Hepatocyte (in vitro differentiated cells): ENCODE data around the gene SDC4. TPM values are rescaled to one million over a fixed set of nuclear protein-coding genes. Genes with fewer than 3 reads are reported as not detected.

Source experiments
- DNase-seq: peaks from one replicate; pipeline ENCODE4 v3.0.0-alpha.2; 2016; ENCODE audit warnings: low spot score
- H2AFZ ChIP-seq: fragments of 200-600 bp; sonication (generic); 2 replicates; pipeline ENCODE4 v1.6.0; 2016; ENCODE audit warnings: antibody characterized with exemption, mild to moderate bottlenecking
- H3K27ac ChIP-seq: fragments of 200-600 bp; sonication (generic); 2 replicates; pipeline ENCODE4 v1.5.1; 2016; ENCODE audit warnings: mild to moderate bottlenecking
- H3K27me3 ChIP-seq: fragments of 200-600 bp; sonication (generic); 2 replicates; pipeline ENCODE4 v1.6.1; 2016
- H3K36me3 ChIP-seq: fragments of 200-600 bp; sonication (generic); replicated peaks from 2 replicates; pipeline ENCODE4 v1.5.1; 2016; ENCODE audit warnings: low read depth; ENCODE audit not compliant: insufficient read depth
- H3K4me1 ChIP-seq: fragments of 200-600 bp; sonication (generic); 2 replicates; pipeline ENCODE4 v1.5.1; 2016; ENCODE audit warnings: mild to moderate bottlenecking, moderate library complexity; ENCODE audit not compliant: insufficient read depth
- H3K4me2 ChIP-seq: fragments of 200-600 bp; sonication (generic); 2 replicates; pipeline ENCODE4 v1.6.0; 2016
- H3K4me3 ChIP-seq: fragments of 200-600 bp; sonication (generic); 2 replicates; pipeline ENCODE4 v1.5.1; 2016; ENCODE audit warnings: mild to moderate bottlenecking
- H3K79me2 ChIP-seq: fragments of 200-600 bp; sonication (generic); 2 replicates; pipeline ENCODE4 v1.6.0; 2017; ENCODE audit warnings: mild to moderate bottlenecking
- H3K9me2 ChIP-seq: fragments of 200-600 bp; sonication (generic); replicated peaks from 2 replicates; pipeline ENCODE4 v1.6.0; 2017; ENCODE audit warnings: mild to moderate bottlenecking; ENCODE audit not compliant: insufficient read depth
- H3K9me3 ChIP-seq: fragments of 200-600 bp; sonication (generic); 2 replicates; pipeline ENCODE4 v1.5.1; 2016; ENCODE audit warnings: low read depth, mild to moderate bottlenecking
- H4K20me1 ChIP-seq: fragments of 200-600 bp; sonication (generic); 2 replicates; pipeline ENCODE4 v1.6.0; 2016; ENCODE audit warnings: mild to moderate bottlenecking; ENCODE audit not compliant: insufficient read depth, poor library complexity, severe bottlenecking
- CTCF ChIP-seq: fragments of 200-600 bp; sonication (generic); IDR thresholded peaks from 2 replicates; pipeline ENCODE4 v1.5.1; 2016; ENCODE audit warnings: antibody characterized with exemption, mild to moderate bottlenecking; ENCODE audit not compliant: poor library complexity
- EZH2 ChIP-seq: fragments of 200-600 bp; sonication (generic); IDR thresholded peaks from 2 replicates; pipeline ENCODE4 v1.6.1; 2016; ENCODE audit warnings: antibody characterized with exemption, mild to moderate bottlenecking, borderline replicate concordance
- EZH2phosphoT487 ChIP-seq: fragments of 200-600 bp; sonication (generic); IDR thresholded peaks from one replicate; pipeline ENCODE4 v1.6.1; 2018; ENCODE audit warnings: antibody characterized with exemption, mild to moderate bottlenecking, low read depth, moderate library complexity; ENCODE audit not compliant: unreplicated experiment, severe bottlenecking
- WGBS: methylation state at CpG from one replicate; pipeline ENCODE4 v1.1.6; 2016; ENCODE audit warnings: low lambda C conversion rate; ENCODE audit errors: missing lambda C conversion rate; 5-methylcytosine and 5-hydroxymethylcytosine counted together
- polyA plus RNA-seq: library from polyadenylated mRNA; unstranded; fragments of >200 nt; fragmentation: Nextera tagmentation; extraction: Ambion mirVana; gene quantifications from 2 replicates; pipeline ENCODE4 v1.2.1, GENCODE V29; 2016
- total RNA-seq: library from RNA; depleted of rRNA; stranded (reverse); fragments of >200 nt; gene quantifications from 2 replicates; pipeline ENCODE4 v1.2.3, GENCODE V29; 2014

The SDC4 gene
- total and polyA plus RNA-seq, 2 experiments from 2014 or later = 178 to 191 TPM

- Histone ChIP-seq H3K36me3 (no peaks in the 10 kb centered on the region), H3K27me3 (no peaks in the 10 kb centered on the region), H4K20me1 (no peaks in the 10 kb centered on the region), H3K4me2 (no peak overlapping the region), H3K79me2 (no peaks in the 10 kb centered on the region), H3K4me1 (peaks cover 3% of the 10 kb centered on the region), H2AFZ (no peak overlapping the region), H3K9me3 (no peaks in the 10 kb centered on the region), H3K9me2 (no peaks in the 10 kb centered on the region), H3K4me3 (no peak overlapping the region), H3K27ac (no peak overlapping the region)
- 71% methylated on average over 3 of the region's 3 CpGs for WGBS
- DNase-seq = no peak
- TF ChIP-seq EZH2 (no peak), EZH2phosphoT487 (no peak), CTCF (no peak)
Observed at GRCh38 chr20:45317826-45318225, 30.4 kb downstream of the SDC4 start.

GRCh38 chr20:45316150-45317080 lies 31.8 kb downstream of the SDC4 start:
- H3K27me3 ChIP-seq = no peaks in the 10 kb centered on the region
- H3K36me3 ChIP-seq = no peaks in the 10 kb centered on the region

GRCh38 chr20:45315672-45316071 lies 32.6 kb downstream of the SDC4 start:
- Histone ChIP-seq H3K79me2 (no peaks in the 10 kb centered on the region), H3K36me3 (no peaks in the 10 kb centered on the region), H3K9me3 (no peaks in the 10 kb centered on the region), H2AFZ (no peak overlapping the region), H3K4me2 (no peak overlapping the region), H3K27me3 (no peaks in the 10 kb centered on the region), H3K9me2 (no peaks in the 10 kb centered on the region), H4K20me1 (no peaks in the 10 kb centered on the region), H3K4me1 (no peaks in the 10 kb centered on the region), H3K27ac (no peak overlapping the region), H3K4me3 (no peak overlapping the region)
- DNase-seq = no peak
- TF ChIP-seq EZH2phosphoT487 = no peak
- no peak for TF ChIP-seq CTCF
- no peak for TF ChIP-seq EZH2
- 92% methylated on average over 4 of the region's 4 CpGs for WGBS

More at GRCh38 chr20:45316150-45317080, 31.8 kb downstream of the SDC4 start:
- H3K79me2 ChIP-seq = no peaks in the 10 kb centered on the region
- H3K27ac ChIP-seq = no peak overlapping the region
- no peaks in the 10 kb centered on the region for H3K4me1 ChIP-seq
- H3K4me3 ChIP-seq = no peak overlapping the region
- TF ChIP-seq EZH2phosphoT487 (no peak), CTCF (no peak), EZH2 (no peak)
- DNase-seq = no peak
- H3K9me3 ChIP-seq = no peaks in the 10 kb centered on the region
- WGBS = 97% methylated on average over 54 of the region's 71 CpGs
- H4K20me1 ChIP-seq = no peaks in the 10 kb centered on the region
- no peak overlapping the region for H3K4me2 ChIP-seq
- H2AFZ ChIP-seq = no peak overlapping the region
- no peaks in the 10 kb centered on the region for H3K9me2 ChIP-seq
